ENCODE data around the gene DGUOK.

DNA sequence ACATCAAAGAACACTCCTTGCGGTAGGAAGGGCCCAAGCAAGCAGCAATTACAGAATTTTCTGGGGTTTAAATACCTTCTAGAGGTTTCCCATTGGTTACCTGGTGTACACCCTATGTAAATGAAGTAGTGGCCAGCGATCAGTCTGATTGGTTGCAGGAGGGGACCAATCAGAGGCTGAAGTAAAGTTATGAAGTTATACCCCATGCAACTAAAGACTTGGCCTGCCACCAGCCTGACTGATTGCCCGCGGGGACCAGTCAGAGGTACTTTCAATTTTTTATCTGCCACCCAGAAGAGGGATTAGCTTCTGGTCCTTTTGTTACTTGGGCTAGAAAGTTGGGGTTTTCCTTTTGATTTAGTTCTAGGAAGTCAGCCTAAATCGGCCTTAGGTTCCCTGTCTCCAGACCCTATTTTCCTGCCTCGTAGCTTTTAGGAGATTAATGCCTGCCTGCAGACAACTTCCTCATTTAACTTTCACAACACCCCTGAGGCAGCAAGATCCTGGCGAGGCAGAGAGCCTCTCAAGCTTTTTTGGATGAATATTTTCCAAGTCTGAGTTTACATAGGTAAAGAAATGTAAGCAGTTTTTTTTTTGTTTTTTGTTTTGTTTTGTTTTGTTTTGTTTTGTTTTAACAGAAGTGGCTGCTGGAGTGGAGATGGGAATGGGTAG is 1.5 kb upstream of the DGUOK start:
- no peak for TF ChIP-seq CTCF (IDR thresholded peaks at IDR 0.05; ENCODE audit: low read length)
- TF ChIP-seq EZH2 (IDR thresholded peaks at IDR 0.05; ENCODE audit: borderline replicate concordance, low read length), result no peak

All from OCI-LY1 (cell line).